ENCODE measurements around the gene CBX1. TPM values are rescaled to one million over a fixed set of nuclear protein-coding genes. Genes with fewer than 3 reads are reported as not detected.
A peak's percentile ranks its signal among the peaks of the same experiment; 100 is the strongest.

CBX1 gene
- total and polyA plus RNA-seq, 2 of the 13 experiments (the other 11 are each of a cell fraction or from before 2014, with no cell fraction given) = 17.8 to 108 TPM

DNA sequence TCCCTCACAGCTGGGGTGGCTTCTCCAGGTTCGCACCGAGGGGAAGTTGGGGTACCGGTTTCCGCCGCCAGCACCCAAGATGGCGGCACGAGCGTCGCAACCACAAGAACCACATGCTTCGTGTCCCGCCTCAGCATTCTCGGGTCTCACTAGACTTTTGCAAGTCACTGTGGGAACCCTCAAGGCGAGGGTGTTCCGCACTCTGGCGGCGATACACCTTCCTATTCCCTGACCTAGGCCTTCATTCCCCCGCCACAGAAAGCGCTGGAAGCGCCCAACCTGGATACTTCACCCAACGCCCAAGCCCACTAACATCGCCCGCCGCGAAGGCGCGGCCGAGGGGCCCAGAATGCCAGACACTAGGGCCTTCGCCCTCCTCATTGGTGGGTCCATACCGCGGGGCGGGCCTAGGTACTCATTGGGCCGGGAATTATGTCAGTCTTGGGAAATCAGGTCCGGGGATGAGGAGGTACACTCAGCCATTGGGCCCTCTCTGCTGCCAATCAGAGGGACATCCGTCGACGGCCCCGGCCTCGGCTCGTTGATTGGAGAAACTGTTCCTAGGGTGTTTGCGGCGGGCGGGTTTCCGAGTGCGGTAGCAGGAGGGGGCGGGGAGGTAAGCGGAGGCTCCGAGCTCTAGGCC lies 53.4 kb downstream of the CBX1 start, which contains the start of gene NFE2L1 (continued):
- no peak for TF ChIP-seq MBD4 (IDR thresholded peaks at IDR 0.05; ENCODE audit: borderline replicate concordance, low read length)
- TF ChIP-seq ZFX (CRISPR knock-in tag; IDR thresholded peaks at IDR 0.05; ENCODE audit: low read depth) = peak; percentile 74
- peak; percentile 14; the same call in 1 of the 2 replicates for TF ChIP-seq ZNF225 (CRISPR knock-in tag; IDR thresholded peaks at IDR 0.05)
- TF ChIP-seq JUN (CRISPR knock-in tag; IDR thresholded peaks at IDR 0.05) = peak; percentile 77
- TF ChIP-seq, protein P1, sequence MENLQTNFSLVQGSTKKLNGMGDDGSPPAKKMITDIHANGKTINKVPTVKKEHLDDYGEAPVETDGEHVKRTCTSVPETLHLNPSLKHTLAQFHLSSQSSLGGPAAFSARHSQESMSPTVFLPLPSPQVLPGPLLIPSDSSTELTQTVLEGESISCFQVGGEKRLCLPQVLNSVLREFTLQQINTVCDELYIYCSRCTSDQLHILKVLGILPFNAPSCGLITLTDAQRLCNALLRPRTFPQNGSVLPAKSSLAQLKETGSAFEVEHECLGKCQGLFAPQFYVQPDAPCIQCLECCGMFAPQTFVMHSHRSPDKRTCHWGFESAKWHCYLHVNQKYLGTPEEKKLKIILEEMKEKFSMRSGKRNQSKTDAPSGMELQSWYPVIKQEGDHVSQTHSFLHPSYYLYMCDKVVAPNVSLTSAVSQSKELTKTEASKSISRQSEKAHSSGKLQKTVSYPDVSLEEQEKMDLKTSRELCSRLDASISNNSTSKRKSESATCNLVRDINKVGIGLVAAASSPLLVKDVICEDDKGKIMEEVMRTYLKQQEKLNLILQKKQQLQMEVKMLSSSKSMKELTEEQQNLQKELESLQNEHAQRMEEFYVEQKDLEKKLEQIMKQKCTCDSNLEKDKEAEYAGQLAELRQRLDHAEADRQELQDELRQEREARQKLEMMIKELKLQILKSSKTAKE (CRISPR knock-in tag; IDR thresholded peaks at IDR 0.05; ENCODE audit: borderline replicate concordance) = no peak
- TF ChIP-seq ZNF264 (CRISPR knock-in tag; IDR thresholded peaks at IDR 0.05) = 0 out of 2 replicates have a peak, but pooled peaks have one; percentile 61
- peak; percentile 95 for TF ChIP-seq ZNF232 (CRISPR knock-in tag; IDR thresholded peaks at IDR 0.05; ENCODE audit: borderline replicate concordance)
- peak; percentile 74; the same call in 1 of the 2 replicates for TF ChIP-seq REPIN1 (CRISPR knock-in tag; IDR thresholded peaks at IDR 0.05; ENCODE audit: borderline replicate concordance, low read depth)
- TF ChIP-seq ZNF30 (CRISPR knock-in tag; IDR thresholded peaks at IDR 0.05) = peak; percentile 94; the same call in 1 of the 2 replicates
- 0 out of 2 replicates have a peak, but pooled peaks have one; percentile 62 for TF ChIP-seq ZNF256 (CRISPR knock-in tag; conservative IDR thresholded peaks at IDR 0.05)
- TF ChIP-seq, protein P2, sequence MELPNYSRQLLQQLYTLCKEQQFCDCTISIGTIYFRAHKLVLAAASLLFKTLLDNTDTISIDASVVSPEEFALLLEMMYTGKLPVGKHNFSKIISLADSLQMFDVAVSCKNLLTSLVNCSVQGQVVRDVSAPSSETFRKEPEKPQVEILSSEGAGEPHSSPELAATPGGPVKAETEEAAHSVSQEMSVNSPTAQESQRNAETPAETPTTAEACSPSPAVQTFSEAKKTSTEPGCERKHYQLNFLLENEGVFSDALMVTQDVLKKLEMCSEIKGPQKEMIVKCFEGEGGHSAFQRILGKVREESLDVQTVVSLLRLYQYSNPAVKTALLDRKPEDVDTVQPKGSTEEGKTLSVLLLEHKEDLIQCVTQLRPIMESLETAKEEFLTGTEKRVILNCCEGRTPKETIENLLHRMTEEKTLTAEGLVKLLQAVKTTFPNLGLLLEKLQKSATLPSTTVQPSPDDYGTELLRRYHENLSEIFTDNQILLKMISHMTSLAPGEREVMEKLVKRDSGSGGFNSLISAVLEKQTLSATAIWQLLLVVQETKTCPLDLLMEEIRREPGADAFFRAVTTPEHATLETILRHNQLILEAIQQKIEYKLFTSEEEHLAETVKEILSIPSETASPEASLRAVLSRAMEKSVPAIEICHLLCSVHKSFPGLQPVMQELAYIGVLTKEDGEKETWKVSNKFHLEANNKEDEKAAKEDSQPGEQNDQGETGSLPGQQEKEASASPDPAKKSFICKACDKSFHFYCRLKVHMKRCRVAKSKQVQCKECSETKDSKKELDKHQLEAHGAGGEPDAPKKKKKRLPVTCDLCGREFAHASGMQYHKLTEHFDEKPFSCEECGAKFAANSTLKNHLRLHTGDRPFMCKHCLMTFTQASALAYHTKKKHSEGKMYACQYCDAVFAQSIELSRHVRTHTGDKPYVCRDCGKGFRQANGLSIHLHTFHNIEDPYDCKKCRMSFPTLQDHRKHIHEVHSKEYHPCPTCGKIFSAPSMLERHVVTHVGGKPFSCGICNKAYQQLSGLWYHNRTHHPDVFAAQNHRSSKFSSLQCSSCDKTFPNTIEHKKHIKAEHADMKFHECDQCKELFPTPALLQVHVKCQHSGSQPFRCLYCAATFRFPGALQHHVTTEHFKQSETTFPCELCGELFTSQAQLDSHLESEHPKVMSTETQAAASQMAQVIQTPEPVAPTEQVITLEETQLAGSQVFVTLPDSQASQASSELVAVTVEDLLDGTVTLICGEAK (IDR thresholded peaks at IDR 0.05) = no peak
- TF ChIP-seq, protein P2 (CRISPR knock-in tag; IDR thresholded peaks at IDR 0.05) = peak; percentile 86; the same call in 1 of the 2 replicates
- no peak for TF ChIP-seq ZNF292 (CRISPR knock-in tag; IDR thresholded peaks at IDR 0.05; ENCODE audit: borderline replicate concordance, low read depth)
- peak; percentile 71; the same call in 1 of the 2 replicates for TF ChIP-seq TGIF2 (CRISPR knock-in tag; IDR thresholded peaks at IDR 0.05)
- no peak for TF ChIP-seq HMG20B (CRISPR knock-in tag; conservative IDR thresholded peaks at IDR 0.05)
- TF ChIP-seq, protein P3, sequence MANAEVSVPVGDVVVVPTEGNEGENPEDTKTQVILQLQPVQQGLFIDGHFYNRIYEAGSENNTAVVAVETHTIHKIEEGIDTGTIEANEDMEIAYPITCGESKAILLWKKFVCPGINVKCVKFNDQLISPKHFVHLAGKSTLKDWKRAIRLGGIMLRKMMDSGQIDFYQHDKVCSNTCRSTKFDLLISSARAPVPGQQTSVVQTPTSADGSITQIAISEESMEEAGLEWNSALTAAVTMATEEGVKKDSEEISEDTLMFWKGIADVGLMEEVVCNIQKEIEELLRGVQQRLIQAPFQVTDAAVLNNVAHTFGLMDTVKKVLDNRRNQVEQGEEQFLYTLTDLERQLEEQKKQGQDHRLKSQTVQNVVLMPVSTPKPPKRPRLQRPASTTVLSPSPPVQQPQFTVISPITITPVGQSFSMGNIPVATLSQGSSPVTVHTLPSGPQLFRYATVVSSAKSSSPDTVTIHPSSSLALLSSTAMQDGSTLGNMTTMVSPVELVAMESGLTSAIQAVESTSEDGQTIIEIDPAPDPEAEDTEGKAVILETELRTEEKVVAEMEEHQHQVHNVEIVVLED (CRISPR knock-in tag; IDR thresholded peaks at IDR 0.05; ENCODE audit: borderline replicate concordance) = peak; percentile 66
- peak; percentile 67; the same call in 1 of the 2 replicates for TF ChIP-seq ZNF331 (CRISPR knock-in tag; IDR thresholded peaks at IDR 0.05)
